Activated CD4-positive, alpha-beta T cell treated with anti-CD3 and anti-CD28 coated beads for 24 hours (primary cell): Measurements from ENCODE around the gene CDK18.
"Not testable (repeated sequence)": the region's sequence is repeated elsewhere in the genome, so short reads cannot be mapped to it uniquely, and the experiment has no call there.

Experiments used
- DNase-seq, 2 donors: peaks; one replicate each; pipeline ENCODE4 v3.0.0-alpha.2; 2020; ENCODE audit warnings: low read depth in 2 of 2

The CDK18 gene

GRCh38 chr1:205504311-205505075 lies at the start of gene CDK18:
Gene CDK18 (plus strand): TSS chr1:205504669. CDS start chr1:205523168, 18,499 bp downstream.
- peak; percentile 12 to 35 for DNase-seq

- no peak for DNase-seq
Observed at GRCh38 chr1:205454903-205455335, 49.5 kb upstream of the CDK18 start.

- no peak for DNase-seq
Observed at GRCh38 chr1:205455581-205456382, 48.7 kb upstream of the CDK18 start, which contains the start of gene BLACAT1. Gene BLACAT1 (minus strand): TSS chr1:205456045.

- DNase-seq: no peak
Observed at GRCh38 chr1:205456383-205456867, 48.0 kb upstream of the CDK18 start.

- DNase-seq: no peak
Observed at GRCh38 chr1:205456868-205457745, 47.4 kb upstream of the CDK18 start.

GRCh38 chr1:205458777-205459566 lies 45.5 kb upstream of the CDK18 start:
- no peak for DNase-seq

GRCh38 chr1:205465392-205465791 lies 39.1 kb upstream of the CDK18 start:
- DNase-seq: no peak

GRCh38 chr1:205466595-205467220 lies 37.8 kb upstream of the CDK18 start:
- no peak for DNase-seq

GRCh38 chr1:205470131-205470530 lies 34.3 kb upstream of the CDK18 start:
- DNase-seq: no peak

GRCh38 chr1:205472737-205473441 lies 31.6 kb upstream of the CDK18 start:
- DNase-seq: no peak

- DNase-seq: no peak
Observed at GRCh38 chr1:205473475-205473874, 31.0 kb upstream of the CDK18 start.

- DNase-seq: no peak
Observed at GRCh38 chr1:205473966-205474365, 30.5 kb upstream of the CDK18 start.

- DNase-seq: no peak
Observed at GRCh38 chr1:205474571-205474970, 29.9 kb upstream of the CDK18 start.

GRCh38 chr1:205475855-205476254 lies 28.6 kb upstream of the CDK18 start:
- no peak for DNase-seq

GRCh38 chr1:205476648-205477047 lies 27.8 kb upstream of the CDK18 start:
- DNase-seq: no peak

GRCh38 chr1:205477121-205477758 lies 27.2 kb upstream of the CDK18 start:
- no peak for DNase-seq

- no peak for DNase-seq
Observed at GRCh38 chr1:205477759-205478247, 26.7 kb upstream of the CDK18 start.

- not testable (repeated sequence) for DNase-seq
Observed at GRCh38 chr1:205478985-205479384, 25.5 kb upstream of the CDK18 start.

- DNase-seq: peak; percentile 18 to 33
Observed at GRCh38 chr1:205480349-205480985, 24.0 kb upstream of the CDK18 start.
